Neural cell (in vitro differentiated cells): ENCODE measurements around the gene TMEM260. TPM values are rescaled to one million over a fixed set of nuclear protein-coding genes. Genes with fewer than 3 reads are reported as not detected.

Source experiments
- H2AFZ ChIP-seq: fragments of 200-600, 300-800 bp; sonication (generic), shearing (Covaris generic); 2 replicates; pipeline ENCODE4 v1.6.0; 2014; ENCODE audit warnings: low read depth, mild to moderate bottlenecking, antibody characterized with exemption, low read length, moderate library complexity
- H3F3A ChIP-seq: fragments of 200-600 bp; shearing (Covaris generic); 2 replicates; pipeline ENCODE4 v1.6.1; 2016; ENCODE audit warnings: mild to moderate bottlenecking, moderate library complexity, mixed read lengths, antibody characterized with exemption, low read length; ENCODE audit not compliant: insufficient read depth, poor library complexity, severe bottlenecking
- H3K27ac ChIP-seq: fragments of 200-600, 300-800 bp; sonication (generic), shearing (Covaris generic); 2 replicates; pipeline ENCODE4 v1.5.1; 2014; ENCODE audit warnings: mild to moderate bottlenecking, low read length, moderate library complexity
- H3K27me3 ChIP-seq: fragments of 300-800, 200-600 bp; sonication (generic), shearing (Covaris generic); 2 replicates; pipeline ENCODE4 v1.6.0; 2014; ENCODE audit warnings: mild to moderate bottlenecking, low read depth, low read length, moderate library complexity; ENCODE audit not compliant: insufficient read depth
- H3K36me3 ChIP-seq: fragments of 300-800, 200-600 bp; sonication (generic), shearing (Covaris generic); 2 replicates; pipeline ENCODE4 v1.5.1; 2014; ENCODE audit warnings: mild to moderate bottlenecking, antibody characterized with exemption, low read length, moderate library complexity; ENCODE audit not compliant: insufficient read depth
- H3K4me2 ChIP-seq: fragments of 300-800, 200-600 bp; sonication (generic), shearing (Covaris generic); 2 replicates; pipeline ENCODE4 v1.6.0; 2014; ENCODE audit warnings: mild to moderate bottlenecking, low read length
- H3K4me3 ChIP-seq: fragments of 300-800, 200-600 bp; sonication (generic), shearing (Covaris generic); 2 replicates; pipeline ENCODE4 v1.5.1; 2014; ENCODE audit warnings: mild to moderate bottlenecking, low read length, moderate library complexity
- H3K79me2 ChIP-seq: fragments of 200-600 bp; shearing (Covaris generic); replicated peaks from 2 replicates; pipeline ENCODE4 v1.6.0; 2014; ENCODE audit warnings: mild to moderate bottlenecking, low read length, moderate library complexity; ENCODE audit not compliant: insufficient read depth
- H3K9ac ChIP-seq: fragments of 300-800, 200-600 bp; sonication (generic), shearing (Covaris generic); 2 replicates; pipeline ENCODE4 v1.6.1; 2016; ENCODE audit warnings: mild to moderate bottlenecking, low read length, mixed read lengths
- H3K9me2 ChIP-seq: fragments of 200-600 bp; shearing (Covaris generic); 2 replicates; pipeline ENCODE4 v1.6.1; 2016; ENCODE audit warnings: mild to moderate bottlenecking, low read length, mixed read lengths; ENCODE audit not compliant: insufficient read depth
- H3K9me3 ChIP-seq: fragments of 200-600, 300-800 bp; sonication (generic), shearing (Covaris generic); 2 replicates; pipeline ENCODE4 v1.6.1; 2016; ENCODE audit warnings: mild to moderate bottlenecking, mixed run types, low read length, moderate library complexity, mixed read lengths
- H4K20me1 ChIP-seq: fragments of 200-600 bp; shearing (Covaris generic); 2 replicates; pipeline ENCODE4 v1.6.1; 2016; ENCODE audit warnings: mild to moderate bottlenecking, mixed run types; ENCODE audit not compliant: insufficient read depth
- CTCF ChIP-seq: fragments of 450-650 bp; IDR thresholded peaks from 2 replicates; pipeline ENCODE4 v1.5.1; 2014; ENCODE audit warnings: antibody characterized with exemption, mild to moderate bottlenecking, moderate library complexity; ENCODE audit not compliant: poor library complexity, severe bottlenecking
- EP300 ChIP-seq: fragments of 450-650 bp; conservative IDR thresholded peaks from 2 replicates; pipeline ENCODE4 v1.6.1; 2014; ENCODE audit warnings: antibody characterized with exemption, mild to moderate bottlenecking, moderate library complexity; ENCODE audit not compliant: poor library complexity, severe bottlenecking
- EZH2 ChIP-seq: fragments of 200-600, 300-800 bp; shearing (Covaris generic), sonication (generic); IDR thresholded peaks from 2 replicates; pipeline ENCODE4 v1.6.1; 2014; ENCODE audit warnings: antibody characterized with exemption, low read length, borderline replicate concordance, mild to moderate bottlenecking; ENCODE audit not compliant: insufficient read depth, poor library complexity, severe bottlenecking
- MXI1 ChIP-seq: fragments of 450-650 bp; conservative IDR thresholded peaks from 2 replicates; pipeline ENCODE4 v1.6.1; 2014; ENCODE audit warnings: antibody characterized with exemption, mild to moderate bottlenecking; ENCODE audit not compliant: poor library complexity, severe bottlenecking
- POLR2AphosphoS5 ChIP-seq: IDR thresholded peaks from 2 replicates; pipeline ENCODE4 v1.6.1; 2012
- RAD21 ChIP-seq: fragments of 450-650 bp; conservative IDR thresholded peaks from 2 replicates; pipeline ENCODE4 v1.6.1; 2014; ENCODE audit warnings: antibody characterized with exemption, mild to moderate bottlenecking, moderate library complexity
- REST ChIP-seq: IDR thresholded peaks from 2 replicates; pipeline ENCODE4 v1.6.1; 2012; ENCODE audit warnings: borderline replicate concordance
- SMC3 ChIP-seq: fragments of 450-650 bp; conservative IDR thresholded peaks from 2 replicates; pipeline ENCODE4 v1.6.1; 2014; ENCODE audit warnings: antibody characterized with exemption, mild to moderate bottlenecking, moderate library complexity; ENCODE audit not compliant: poor library complexity
- TAF1 ChIP-seq: IDR thresholded peaks from 2 replicates; pipeline ENCODE4 v1.6.1; 2012; ENCODE audit warnings: low read depth
- polyA plus RNA-seq: library from polyadenylated mRNA; depleted of rRNA; stranded (reverse); fragments of >200 nt; gene quantifications from 2 replicates; pipeline ENCODE4 v1.2.3, GENCODE V29; 2014

TMEM260 gene
- polyA plus RNA-seq, 1 donor from 2014 or later, result 67.0 TPM

DNA sequence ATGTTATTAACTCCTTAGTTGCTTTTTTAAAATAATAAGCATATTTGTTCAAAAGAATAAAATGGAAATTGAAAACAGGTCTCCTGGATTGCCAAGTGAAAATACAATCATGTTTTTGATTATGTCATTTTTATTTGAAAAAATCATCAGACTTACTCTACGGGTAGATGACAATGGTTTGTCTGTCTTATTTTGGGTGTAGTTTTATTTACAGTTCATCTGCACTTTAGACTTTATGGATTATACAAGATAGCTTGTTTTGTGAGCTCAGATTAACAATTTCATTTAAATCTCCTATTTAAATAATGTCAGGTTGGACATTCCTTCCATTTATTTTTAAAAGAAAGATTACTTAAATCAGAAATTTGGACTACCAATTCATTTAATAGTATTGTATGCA lies 14.8 kb downstream of the TMEM260 start:
- H3K27ac ChIP-seq, result no peak overlapping the region
- H3K9ac ChIP-seq, result no peak overlapping the region
- no peaks in the 10 kb centered on the region for H3K9me3 ChIP-seq
- H2AFZ ChIP-seq, result no peak overlapping the region
- no peaks in the 10 kb centered on the region for H4K20me1 ChIP-seq
- H3K36me3 ChIP-seq, result no peaks in the 10 kb centered on the region
- no peak overlapping the region for H3K4me3 ChIP-seq
- TF ChIP-seq RAD21, result no peak
- no peak for TF ChIP-seq EZH2
- TF ChIP-seq POLR2AphosphoS5, result no peak
- TF ChIP-seq EP300, result no peak
- H3K79me2 ChIP-seq, result no peaks in the 10 kb centered on the region
- no peak overlapping the region for H3K4me2 ChIP-seq
- no peaks in the 10 kb centered on the region for H3K9me2 ChIP-seq
- peaks cover 2% of the 10 kb centered on the region for H3F3A ChIP-seq
- no peaks in the 10 kb centered on the region for H3K27me3 ChIP-seq

GRCh38 chr14:56598519-56598918 lies 18.9 kb downstream of the TMEM260 start:
- no peak overlapping the region for H3K27ac ChIP-seq
- no peaks in the 10 kb centered on the region for H3K9me3 ChIP-seq
- no peak overlapping the region for H3K4me2 ChIP-seq
- TF ChIP-seq TAF1 (no peak), EZH2 (no peak), CTCF (no peak), MXI1 (no peak), POLR2AphosphoS5 (no peak), EP300 (no peak), REST (no peak), SMC3 (no peak), RAD21 (no peak)
- H3K79me2 ChIP-seq, result no peaks in the 10 kb centered on the region
- H3K4me3 ChIP-seq, result no peak overlapping the region
- no peak overlapping the region for H3K9ac ChIP-seq
- H3K27me3 ChIP-seq, result no peaks in the 10 kb centered on the region
- no peaks in the 10 kb centered on the region for H4K20me1 ChIP-seq
- H3K36me3 ChIP-seq, result no peaks in the 10 kb centered on the region
- H3F3A ChIP-seq, result peaks cover 2% of the 10 kb centered on the region
- no peak overlapping the region for H2AFZ ChIP-seq
- H3K9me2 ChIP-seq, result no peaks in the 10 kb centered on the region

- H3K9me3 ChIP-seq, result no peaks in the 10 kb centered on the region
- H3F3A ChIP-seq, result no peaks in the 10 kb centered on the region
- no peaks in the 10 kb centered on the region for H4K20me1 ChIP-seq
- H3K9ac ChIP-seq, result no peak overlapping the region
- no peak overlapping the region for H3K27ac ChIP-seq
- H3K9me2 ChIP-seq, result no peaks in the 10 kb centered on the region
- no peaks in the 10 kb centered on the region for H3K36me3 ChIP-seq
- H3K4me3 ChIP-seq, result no peak overlapping the region
- no peaks in the 10 kb centered on the region for H3K79me2 ChIP-seq
- no peak for TF ChIP-seq TAF1
- no peak for TF ChIP-seq EZH2
- TF ChIP-seq POLR2AphosphoS5, result no peak
- no peak for TF ChIP-seq SMC3
- TF ChIP-seq REST, result no peak
- TF ChIP-seq RAD21, result no peak
- no peak for TF ChIP-seq CTCF
- TF ChIP-seq MXI1, result no peak
- TF ChIP-seq EP300, result no peak
- H3K4me2 ChIP-seq, result no peak overlapping the region
- no peak overlapping the region for H2AFZ ChIP-seq
- H3K27me3 ChIP-seq, result no peaks in the 10 kb centered on the region
Observed at GRCh38 chr14:56603648-56604047, 24.1 kb downstream of the TMEM260 start.
